Middle frontal gyrus (tissue), 1 donor: Measurements from ENCODE around the gene CROCC.
"Not testable (repeated sequence)": the region's sequence is repeated elsewhere in the genome, so short reads cannot be mapped to it uniquely, and the experiment has no call there.

Experiments used
- DNase-seq: peaks from one replicate; pipeline ENCODE4 v3.0.0-alpha.2; 2015; ENCODE audit warnings: low spot score; ENCODE audit errors: extremely low spot score

Gene CROCC

DNA sequence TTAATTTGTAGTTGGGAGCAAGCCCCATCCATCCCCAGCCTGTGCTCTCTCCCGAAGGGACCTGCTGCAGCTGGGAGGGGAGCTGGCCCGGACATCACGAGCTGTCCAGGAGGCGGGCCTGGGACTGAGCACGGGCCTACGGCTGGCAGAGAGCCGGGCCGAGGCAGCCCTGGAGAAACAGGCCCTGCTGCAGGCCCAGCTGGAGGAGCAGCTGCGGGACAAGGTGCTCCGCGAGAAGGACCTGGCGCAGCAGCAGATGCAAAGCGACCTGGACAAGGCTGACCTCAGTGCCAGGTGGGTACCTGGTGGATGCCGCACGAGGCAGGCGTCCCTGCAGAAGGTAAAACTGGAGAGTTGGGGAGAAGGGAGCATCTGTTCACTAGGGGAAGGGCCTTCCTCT, 14.8 kb downstream of the CROCC start:
- DNase-seq, result not testable (repeated sequence)

DNA sequence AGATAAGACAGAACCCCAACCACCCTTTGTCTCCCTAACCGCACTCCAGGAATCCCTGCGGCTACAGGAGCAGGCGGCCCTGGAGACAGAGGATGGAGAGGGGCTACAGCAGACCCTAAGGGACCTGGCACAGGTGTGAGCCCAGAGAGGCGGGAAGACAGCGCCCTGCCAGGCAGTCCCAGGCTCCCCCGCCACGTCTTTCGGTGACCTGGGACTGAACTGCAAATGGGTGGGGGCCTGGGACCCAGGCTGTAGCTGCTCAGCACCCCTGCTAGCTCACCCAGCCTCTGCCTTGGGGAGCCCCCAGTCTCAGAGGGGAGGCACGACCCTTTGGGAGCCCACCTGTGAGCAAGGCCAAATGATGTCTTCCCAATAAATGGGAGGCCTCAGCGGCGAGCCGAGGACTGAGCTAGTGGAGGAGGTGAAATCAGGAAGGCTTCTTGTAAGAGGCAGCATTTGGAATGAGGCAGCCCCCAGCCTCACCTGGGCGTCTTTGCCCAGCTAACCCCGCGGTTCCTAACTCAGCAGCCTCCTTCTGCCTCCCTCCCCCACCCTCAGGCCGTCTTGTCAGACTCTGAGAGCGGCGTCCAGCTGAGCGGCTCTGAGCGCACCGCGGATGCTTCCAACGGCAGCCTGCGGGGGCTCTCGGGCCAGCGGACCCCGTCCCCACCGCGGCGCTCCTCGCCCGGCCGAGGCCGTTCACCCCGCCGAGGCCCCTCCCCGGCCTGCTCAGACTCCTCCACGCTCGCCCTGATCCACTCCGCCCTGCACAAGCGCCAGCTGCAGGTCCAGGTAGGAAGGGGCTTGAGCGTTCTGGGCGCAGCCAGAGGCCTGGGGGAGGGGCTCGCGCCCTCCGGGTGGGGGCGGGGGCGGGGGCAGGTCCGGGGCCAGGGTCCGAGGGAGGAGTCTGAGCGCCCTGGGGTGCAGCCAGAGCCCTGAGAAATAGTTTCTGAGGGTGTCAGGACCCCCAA, 16.9 kb downstream of the CROCC start:
- no peak for DNase-seq

DNA sequence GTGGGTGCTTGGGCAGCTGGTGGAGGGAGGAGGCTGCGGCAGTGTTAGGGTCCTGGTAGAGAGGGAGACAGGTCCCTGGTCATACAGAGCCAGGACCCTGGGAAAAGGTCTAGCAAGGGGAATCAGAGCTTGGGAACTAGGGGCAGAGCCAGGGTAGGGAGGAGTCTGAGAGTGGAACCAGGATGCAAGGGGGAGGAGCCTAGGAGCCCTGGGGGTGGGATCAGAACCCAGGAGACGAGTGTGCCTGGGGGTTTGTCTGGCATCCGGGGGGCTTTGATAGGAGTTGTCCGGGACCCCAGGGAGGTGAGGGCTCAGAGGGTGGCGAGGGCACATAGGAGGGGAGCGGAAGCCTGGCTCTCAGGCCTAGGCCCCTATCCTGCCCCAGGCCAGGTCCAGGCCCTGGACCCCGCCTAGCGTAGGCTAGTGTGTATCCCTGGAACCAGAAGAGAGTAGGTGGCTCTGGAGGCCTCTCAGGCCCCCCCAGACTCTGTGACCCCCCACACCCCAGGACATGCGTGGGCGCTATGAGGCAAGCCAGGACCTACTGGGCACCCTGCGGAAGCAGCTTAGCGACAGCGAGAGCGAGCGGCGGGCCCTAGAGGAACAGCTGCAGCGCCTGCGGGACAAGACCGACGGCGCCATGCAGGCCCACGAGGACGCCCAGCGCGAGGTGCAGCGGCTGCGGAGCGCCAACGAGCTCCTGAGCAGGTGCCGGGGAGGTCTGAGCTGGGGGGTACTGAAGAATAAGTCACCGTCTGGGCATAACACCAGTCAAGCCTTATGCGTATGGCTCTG, 17.9 kb downstream of the CROCC start:
- not testable (repeated sequence) for DNase-seq

DNA sequence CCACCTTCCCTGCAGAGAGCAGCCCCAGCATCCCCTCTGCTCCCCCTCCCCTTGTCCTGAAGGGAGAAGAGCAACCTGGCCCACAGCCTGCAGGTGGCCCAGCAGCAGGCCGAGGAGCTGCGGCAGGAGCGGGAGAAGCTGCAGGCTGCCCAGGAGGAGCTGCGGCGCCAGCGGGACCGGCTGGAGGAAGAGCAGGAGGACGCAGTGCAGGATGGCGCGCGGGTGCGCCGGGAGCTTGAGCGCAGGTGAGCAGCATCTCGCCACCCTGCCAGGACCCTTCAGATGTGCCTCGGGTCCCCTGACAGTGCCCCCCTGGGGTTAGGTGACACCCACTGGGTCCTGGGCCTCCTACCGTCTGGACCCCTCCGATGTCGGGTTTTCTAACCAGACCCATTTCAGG, 22.3 kb downstream of the CROCC start:
- DNase-seq, result no peak

DNA sequence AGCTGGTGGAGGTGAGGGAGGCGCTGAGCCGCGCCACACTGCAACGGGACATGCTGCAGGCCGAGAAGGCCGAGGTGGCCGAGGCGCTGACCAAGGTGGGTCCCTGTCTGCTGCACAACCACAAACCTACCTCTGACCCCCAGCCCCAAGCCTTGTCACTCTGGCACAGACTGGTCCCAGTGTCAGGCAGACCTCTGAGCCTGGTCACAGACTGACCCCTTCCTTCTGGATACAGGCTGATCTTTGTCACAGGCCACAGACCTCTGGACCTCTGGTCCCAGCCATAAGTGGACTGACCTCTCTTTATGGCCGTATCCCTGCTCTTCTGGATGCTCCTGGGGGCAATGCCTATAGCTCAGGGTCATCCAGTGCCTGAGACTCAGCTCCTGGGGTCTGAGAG, 23.8 kb downstream of the CROCC start:
- DNase-seq, result not testable (repeated sequence)

DNA sequence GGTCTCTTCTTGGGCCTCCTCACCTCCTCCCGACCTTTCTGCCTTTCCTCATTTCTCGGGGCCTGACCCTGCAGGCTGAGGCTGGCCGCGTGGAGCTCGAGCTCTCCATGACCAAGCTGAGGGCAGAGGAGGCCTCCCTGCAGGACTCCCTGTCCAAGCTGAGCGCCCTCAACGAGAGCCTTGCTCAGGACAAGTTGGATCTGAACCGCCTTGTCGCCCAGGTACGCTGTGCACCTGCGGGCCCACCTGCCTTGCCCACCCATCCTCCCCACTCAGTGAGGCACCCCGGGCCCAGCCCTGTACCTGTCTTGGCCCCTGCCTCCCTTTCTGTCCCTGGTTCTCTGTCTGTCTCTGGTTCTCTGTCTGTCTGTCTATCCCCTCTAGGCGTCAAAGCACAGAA, 24.5 kb downstream of the CROCC start:
- DNase-seq, result not testable (repeated sequence)

DNA sequence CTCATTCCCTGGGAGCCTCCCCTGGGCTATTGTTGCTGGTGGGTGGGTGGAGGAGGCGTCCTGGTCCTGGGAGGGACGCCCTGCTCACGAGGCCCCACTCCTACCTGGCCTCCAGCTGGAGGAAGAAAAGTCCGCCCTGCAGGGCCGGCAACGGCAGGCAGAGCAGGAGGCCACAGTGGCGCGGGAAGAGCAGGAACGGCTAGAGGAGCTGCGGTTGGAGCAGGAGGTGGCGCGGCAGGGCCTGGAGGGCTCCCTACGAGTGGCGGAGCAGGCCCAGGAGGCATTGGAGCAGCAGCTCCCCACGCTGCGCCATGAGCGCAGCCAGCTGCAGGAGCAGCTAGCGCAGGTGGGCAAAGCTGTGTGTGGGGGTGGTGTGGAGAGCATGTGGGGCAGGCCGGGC, 24.9 kb downstream of the CROCC start:
- DNase-seq, result no peak

DNA sequence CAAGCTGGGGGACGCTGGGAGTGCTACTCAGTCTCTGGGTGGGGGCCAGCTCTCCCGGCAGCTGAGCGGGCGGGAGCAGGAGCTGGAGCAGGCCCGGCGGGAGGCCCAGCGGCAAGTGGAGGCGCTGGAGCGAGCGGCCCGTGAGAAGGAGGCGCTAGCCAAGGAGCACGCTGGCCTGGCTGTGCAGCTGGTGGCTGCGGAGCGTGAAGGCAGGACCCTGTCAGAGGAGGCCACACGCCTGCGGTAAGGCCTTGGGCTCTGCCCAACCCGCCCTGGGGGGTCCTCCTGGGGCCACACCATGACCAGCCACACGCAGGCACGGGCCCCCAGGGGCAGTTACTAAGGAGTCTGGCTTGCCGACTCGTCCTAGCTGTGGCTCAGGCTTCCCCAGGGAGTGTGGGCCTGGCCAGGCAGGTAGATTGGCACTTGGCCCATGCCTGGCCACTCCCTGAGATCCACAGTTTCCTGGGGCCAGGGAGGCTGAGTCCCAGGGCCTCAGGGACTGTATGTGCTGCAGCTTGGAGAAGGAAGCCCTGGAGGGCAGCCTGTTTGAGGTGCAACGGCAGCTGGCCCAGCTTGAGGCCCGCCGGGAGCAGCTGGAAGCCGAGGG, 26.7 kb downstream of the CROCC start:
- not testable (repeated sequence) for DNase-seq

DNA sequence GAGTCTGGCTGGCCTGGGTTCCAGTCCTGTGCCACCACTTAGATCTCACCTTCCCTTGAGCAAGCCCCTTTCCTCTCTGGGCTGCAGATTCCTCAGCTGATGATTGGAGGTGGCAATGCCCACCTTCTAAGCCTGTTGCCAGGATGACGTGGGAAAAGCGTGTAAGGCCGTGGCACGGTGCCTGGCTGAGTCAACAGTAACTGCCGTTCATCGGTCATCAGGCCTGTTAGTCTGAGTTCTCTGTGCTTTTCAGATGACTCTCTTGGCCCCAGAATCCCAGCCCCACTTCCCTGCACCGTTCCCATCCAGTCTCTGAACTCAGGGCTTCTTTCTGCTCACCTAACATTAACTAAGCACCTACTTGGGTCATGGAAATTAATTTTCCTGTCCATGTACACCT, 27.3 kb downstream of the CROCC start:
- not testable (repeated sequence) for DNase-seq

DNA sequence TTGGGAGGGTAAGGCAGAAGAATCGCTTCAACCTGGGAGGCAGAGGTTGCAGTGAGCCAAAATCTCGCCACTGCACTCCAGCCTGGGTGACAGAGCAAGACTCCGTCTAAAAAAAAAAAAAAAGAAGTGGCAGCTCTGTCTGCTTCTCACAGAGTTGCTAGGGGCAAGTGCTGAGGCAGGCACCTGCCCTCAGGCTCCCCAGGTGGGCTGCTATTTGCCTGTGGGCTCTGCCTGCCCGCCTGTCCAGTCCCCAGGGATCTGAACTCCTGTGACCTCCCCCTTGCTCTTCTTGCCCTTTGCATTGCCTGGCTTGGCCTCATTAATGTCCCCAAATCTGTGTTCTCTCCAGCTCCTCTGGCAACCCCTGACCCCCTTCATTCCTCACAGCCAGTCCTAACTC, 30.6 kb downstream of the CROCC start:
- not testable (repeated sequence) for DNase-seq

DNA sequence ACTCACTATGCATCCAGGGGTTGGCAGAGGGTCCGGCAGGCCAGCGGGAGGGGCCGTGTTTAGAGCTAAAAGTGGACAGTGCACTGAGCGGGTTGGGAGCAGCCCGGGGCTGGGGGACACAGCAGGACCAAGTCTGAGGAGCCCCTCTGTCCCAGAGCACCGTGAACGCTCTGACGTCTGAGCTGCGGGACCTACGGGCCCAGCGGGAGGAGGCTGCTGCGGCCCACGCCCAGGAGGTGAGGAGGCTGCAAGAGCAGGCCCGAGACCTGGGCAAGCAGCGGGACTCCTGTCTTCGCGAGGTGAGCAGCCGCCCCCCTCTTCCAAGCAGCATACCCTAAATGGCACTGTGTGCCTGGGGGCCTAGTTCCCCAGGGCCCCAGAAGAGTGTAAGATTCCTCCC, 32.8 kb downstream of the CROCC start:
- no peak for DNase-seq

DNA sequence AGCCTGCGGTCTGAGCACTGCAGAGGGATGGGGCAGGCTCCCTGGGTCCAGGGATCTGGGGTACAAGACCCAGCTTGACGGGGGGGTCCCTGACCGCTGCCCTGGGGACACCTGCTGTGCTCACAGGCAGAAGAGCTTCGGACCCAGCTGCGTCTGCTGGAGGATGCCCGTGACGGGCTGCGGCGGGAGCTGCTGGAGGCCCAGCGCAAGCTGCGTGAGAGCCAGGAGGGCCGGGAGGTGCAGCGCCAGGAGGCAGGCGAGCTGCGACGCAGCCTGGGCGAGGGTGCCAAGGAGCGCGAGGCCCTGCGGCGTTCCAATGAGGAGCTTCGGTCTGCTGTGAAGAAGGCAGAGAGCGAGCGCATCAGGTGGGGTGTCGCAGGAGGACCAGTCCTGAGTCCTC, 33.5 kb downstream of the CROCC start:
- DNase-seq, result no peak

DNA sequence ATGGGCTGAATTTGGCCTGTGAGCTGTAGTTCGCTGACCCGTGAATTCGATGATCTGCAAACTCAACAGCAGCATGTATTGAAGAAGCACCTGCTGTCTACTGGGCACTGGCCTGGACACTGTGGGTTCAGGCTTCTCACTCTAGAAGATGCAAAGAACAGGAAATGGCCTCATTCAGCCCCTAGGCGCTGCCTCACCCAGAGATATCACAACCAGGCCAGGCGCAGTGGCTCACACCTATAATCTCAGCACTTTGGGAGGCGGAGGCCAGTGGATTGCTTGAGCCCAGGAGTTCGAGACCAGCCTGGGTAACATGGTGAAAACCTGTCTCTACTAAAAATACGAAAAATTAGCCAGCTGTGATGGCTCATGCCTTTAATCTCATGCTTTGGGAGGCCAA, 35.0 kb downstream of the CROCC start:
- DNase-seq, result no peak

DNA sequence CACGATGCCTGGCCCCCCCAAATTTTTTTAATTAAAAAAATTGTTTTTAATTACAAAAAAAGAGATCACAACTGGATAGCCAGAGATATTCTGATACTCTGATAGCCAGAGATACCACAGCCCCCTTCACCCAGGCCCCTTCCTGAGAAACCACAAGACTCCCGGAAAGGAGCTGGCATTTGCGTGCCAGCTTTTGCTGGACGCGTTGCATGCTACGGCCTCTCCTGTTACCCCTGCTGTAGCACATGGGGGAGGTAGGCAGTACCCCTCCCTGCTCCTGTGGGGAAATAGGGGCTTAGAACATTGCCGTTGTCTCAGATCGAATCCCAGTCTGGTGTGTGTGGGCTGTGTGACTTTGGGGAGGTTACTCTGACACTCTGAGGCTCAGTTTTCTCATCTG, 36.0 kb downstream of the CROCC start:
- no peak for DNase-seq

DNA sequence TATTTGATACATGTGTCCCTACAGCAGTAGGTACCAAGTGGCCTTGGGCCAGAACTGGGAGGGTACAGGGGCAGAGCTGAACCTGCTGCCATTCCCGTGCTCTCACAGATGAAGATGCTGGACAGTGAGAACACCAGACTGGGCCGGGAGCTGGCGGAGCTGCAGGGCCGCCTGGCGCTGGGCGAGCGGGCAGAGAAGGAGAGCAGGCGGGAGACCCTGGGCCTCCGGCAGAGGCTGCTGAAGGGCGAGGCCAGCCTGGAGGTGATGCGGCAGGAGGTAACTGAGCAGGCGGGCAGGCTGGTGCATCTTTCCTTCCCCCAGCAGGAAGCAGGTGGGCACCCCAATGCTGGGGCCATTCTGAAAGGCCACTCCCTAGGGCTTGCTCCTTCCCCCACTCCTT, 36.7 kb downstream of the CROCC start:
- no peak for DNase-seq

DNA sequence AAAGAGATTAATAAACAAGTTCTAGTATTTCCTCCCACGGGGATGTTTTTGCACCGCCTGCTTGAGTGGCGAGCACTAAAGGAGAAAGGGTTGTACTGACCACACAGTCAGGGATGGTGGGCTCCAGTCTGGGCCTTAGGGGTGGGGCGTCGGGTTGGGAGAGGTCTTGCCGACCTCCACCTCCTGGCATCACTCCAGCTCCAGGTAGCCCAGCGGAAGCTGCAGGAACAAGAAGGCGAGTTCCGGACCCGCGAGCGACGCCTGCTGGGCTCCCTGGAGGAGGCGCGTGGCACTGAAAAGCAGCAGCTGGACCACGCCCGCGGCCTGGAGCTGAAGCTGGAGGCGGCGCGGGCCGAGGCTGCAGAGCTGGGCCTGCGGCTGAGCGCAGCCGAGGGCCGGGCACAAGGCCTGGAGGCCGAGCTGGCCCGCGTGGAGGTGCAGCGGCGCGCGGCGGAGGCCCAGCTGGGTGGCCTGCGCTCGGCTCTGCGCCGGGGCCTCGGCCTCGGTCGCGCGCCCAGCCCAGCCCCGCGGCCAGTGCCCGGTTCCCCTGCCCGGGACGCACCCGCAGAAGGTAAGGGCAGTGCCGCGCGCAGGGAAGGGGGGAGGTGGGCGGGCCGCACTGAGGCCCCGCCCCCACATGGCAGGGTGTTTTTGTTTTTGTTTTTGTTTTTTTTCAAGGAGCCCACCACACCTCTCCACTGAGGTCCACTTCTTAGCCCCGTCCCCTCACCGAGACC, 39.0 kb downstream of the CROCC start:
- DNase-seq, result peak; percentile 29

DNA sequence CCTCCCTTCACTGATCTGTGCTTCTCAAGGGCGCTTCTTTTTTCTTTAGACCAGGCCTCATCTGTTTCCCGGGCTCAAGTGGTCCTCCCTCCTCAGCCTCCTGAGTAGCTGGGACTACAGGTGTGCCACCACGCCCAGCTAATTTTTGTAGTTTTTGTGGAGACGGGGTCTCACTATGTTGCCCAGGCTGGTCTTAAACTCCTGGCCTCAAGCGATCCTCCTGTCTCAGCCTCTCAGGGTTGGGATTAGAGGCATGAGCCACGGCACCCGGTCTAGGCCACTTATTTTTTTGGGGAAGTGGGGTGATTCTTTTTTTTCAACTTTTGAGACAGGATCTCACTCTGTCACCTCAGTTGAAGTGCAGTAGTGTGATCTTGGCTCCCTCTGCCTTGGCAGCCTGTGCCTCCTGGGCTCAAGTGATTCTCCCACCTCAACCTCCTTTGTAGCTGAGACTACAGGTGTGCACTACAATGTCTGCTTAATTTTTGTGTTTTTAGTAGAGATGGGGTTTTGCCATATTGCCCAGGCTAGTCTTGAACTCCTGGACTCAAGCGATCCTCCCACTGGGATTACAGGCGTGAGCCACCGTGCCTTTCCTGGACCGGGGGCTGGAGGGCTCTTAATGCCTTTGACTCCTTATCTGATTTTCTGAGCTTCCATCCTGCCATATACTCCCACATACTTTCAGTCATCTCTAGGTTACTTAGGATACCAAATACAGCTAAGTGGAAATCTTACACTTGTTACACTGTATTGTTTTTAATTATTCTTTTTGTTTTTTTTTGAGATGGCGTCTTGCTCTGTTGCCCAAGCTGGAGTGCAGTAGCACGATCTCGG, 39.8 kb downstream of the CROCC start:
- no peak for DNase-seq

DNA sequence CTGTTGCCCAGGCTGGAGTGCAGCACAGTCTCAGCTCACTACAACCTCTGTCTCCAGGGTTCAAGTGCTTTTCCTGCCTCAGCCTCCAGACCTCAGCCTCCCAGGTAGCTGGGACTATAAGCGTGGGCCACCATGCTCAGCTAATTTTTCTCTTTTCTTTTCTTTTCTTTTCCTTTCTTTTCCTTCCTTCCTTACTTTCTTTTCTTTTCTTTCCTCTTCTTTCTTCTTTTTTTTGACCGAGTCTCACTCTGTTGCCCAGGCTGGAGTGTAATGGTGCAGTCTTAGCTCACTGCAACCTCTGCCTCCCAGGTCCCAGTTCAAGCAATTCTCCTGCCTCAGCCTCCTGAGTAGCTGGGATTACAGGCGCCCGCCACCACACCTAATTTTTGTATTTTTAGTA, 42.4 kb downstream of the CROCC start:
- DNase-seq, result not testable (repeated sequence)

DNA sequence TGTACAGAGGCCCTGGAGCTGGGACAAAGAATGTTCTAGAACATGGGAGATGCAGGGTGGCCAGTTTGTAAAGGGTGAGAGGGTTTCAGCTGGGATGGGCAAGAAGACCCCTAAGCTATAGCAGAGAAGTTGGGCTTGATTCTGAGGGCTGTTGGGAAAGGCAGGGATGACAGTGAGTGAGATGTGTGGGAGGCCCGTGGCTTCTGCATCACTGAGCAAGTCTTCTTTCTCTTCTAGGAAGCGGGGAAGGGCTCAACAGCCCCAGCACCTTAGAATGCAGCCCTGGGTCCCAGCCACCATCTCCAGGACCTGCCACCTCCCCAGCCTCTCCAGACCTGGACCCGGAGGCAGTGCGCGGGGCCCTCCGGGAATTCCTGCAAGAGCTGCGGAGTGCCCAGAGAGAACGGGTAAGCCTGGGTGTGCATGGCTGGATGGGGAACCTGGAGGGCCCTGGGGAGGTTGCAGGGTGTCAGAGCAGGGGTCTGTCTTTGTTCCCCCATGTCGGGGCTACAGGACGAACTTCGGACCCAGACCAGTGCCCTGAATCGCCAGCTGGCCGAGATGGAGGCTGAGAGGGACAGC, 43.8 kb downstream of the CROCC start:
- DNase-seq, result no peak

DNA sequence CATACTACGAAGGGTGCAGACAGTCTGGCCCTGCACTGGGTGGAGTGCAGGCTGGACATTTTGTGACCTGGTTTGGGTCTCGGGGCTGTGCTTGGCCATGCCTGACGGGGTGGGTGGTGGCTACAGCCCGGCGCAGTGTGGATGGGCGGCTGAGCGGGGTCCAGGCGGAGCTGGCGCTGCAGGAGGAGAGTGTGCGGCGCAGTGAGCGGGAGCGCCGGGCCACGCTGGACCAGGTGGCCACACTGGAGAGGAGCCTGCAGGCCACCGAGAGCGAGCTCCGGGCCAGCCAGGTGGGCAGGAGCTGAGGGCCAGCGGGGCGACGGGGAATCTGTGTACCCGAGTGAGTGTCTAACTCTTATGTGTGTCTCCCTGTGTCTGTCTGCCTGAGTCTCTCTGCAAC, 44.6 kb downstream of the CROCC start:
- no peak for DNase-seq
